Stimulated activated CD8-positive, alpha-beta memory T cell treated with anti-CD3 and anti-CD28 coated beads, Interleukin-7, amount 100 ng/mL, for 4 hours (primary cell): ENCODE results near the gene CREB5.
"Not testable (repeated sequence)": the region's sequence is repeated elsewhere in the genome, so short reads cannot be mapped to it uniquely, and the experiment has no call there.

Experiments
- DNase-seq, 2 donors: peaks; one replicate each; pipeline ENCODE4 v3.0.0-alpha.2; 2020; ENCODE audit warnings: low read depth in 2 of 2

Gene CREB5, protein sequence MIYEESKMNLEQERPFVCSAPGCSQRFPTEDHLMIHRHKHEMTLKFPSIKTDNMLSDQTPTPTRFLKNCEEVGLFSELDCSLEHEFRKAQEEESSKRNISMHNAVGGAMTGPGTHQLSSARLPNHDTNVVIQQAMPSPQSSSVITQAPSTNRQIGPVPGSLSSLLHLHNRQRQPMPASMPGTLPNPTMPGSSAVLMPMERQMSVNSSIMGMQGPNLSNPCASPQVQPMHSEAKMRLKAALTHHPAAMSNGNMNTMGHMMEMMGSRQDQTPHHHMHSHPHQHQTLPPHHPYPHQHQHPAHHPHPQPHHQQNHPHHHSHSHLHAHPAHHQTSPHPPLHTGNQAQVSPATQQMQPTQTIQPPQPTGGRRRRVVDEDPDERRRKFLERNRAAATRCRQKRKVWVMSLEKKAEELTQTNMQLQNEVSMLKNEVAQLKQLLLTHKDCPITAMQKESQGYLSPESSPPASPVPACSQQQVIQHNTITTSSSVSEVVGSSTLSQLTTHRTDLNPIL

DNA sequence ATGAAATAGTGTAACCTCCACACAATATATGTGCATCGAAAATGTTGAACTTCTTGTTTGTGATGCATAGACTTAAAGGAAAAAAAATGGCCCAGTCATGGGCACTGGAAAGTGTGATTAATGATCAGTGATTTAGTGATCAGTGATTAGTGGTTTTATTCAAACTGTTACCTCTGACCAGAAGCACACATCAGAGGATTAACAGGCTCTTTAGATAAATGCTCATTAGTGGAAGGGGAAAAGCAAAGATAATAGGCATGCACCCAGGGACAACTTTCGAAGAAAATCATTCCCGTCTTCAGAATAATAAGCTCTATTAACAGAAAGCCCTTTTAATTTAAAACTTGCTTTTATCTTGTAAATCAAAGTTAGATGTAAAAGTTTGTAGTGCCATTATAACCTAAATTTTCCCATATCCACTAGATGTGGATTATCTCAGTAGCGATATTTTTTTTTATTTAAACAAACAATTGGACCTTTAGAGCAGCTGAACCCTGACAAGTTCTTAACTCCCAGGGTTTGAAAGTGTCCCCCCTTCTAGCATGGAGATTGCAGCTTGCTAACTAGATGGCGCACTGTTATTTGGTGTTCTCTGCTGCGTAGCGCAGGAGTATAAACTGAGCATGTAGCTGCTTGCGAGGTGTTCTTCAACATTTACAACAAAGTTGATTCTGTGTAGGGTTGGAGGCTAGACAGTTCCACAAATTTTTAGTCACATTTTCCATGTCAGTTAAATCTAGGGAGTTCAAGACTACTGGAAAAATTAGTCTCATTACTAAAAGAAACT is at the start of gene CREB5:
Gene CREB5, plus strand, starts transcription at position 643 of the 787 bp plus-strand sequence. CDS start 397 bp downstream, outside the sequence.
- no peak for DNase-seq

- DNase-seq = no peak
Measured at GRCh38 chr7:28362812-28363211, 49.5 kb upstream of the CREB5 start.

- no peak for DNase-seq
Measured at GRCh38 chr7:28364082-28364481, 48.2 kb upstream of the CREB5 start.

GRCh38 chr7:28369523-28369922 is 42.8 kb upstream of the CREB5 start:
- DNase-seq = no peak

DNA sequence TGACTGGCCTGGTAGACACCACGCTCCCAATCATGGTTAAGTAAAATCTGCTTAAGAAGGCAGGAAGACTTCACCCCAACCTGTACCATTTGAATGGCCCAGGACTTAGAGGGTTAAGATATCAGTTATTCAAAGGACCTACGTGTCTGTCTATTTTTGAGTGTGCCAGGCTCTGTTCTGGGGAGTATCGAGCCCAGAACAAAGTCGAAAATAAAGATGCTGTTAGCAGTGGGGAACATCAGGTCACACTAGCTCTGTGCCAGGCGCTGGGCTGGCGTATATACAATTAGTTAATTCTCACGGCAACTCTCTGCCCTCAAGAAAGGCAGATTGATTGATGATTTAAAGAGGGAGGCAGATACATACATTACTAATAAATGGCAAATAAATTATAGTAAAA is 40.5 kb upstream of the CREB5 start:
- no peak for DNase-seq

- no peak for DNase-seq
Measured at GRCh38 chr7:28373990-28374389, 38.3 kb upstream of the CREB5 start.

GRCh38 chr7:28375729-28376128 is 36.6 kb upstream of the CREB5 start:
- DNase-seq = no peak

DNA sequence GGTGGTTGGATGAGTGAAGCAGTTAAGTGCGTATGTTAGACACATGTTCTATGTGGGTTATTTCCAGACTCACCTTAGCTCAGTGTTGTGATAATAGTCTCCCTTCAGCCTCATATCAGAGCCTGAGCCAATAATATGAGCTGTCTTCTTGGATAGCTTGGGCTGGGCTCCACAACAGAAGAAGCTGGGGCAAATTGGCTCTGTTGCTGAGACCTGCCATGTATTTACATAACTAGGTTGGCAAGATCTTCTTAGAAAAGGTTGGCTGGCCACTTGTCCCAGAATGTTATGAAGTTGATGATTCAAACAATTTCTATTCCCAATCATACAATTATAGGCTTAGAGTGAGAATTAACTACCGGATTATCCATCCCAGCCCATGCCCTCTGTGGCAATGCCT is 35.7 kb upstream of the CREB5 start:
- DNase-seq = no peak

DNA sequence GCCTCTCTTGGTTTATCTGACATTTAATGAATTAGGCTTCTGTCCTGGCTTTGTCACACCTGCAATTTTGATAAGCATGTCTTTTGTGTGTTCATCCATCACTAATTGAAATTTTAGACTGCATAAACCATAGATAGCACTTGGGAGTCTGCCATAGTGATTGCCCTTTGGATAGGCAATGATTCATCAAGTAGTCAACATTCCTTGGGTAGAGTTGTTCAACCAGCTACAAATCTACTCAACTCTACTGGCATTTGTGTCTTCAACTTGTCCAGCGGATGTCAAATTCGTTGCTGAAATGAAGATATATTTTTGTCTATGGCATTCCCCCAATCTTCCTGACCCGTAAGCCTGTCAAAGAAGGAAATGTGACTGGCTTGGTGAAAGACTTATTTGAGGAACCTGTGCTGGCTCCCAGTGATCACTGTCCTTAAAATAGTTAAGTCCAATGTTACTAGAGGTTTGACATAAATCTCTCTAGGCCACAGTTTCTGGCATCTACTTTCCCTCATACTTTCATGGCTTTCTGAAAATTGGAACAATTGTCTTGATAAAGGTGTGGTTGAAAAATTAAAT is 33.7 kb upstream of the CREB5 start:
- DNase-seq = no peak

- no peak for DNase-seq
Measured at GRCh38 chr7:28381466-28381865, 30.9 kb upstream of the CREB5 start.

GRCh38 chr7:28382144-28382543 is 30.2 kb upstream of the CREB5 start:
- DNase-seq = no peak

DNA sequence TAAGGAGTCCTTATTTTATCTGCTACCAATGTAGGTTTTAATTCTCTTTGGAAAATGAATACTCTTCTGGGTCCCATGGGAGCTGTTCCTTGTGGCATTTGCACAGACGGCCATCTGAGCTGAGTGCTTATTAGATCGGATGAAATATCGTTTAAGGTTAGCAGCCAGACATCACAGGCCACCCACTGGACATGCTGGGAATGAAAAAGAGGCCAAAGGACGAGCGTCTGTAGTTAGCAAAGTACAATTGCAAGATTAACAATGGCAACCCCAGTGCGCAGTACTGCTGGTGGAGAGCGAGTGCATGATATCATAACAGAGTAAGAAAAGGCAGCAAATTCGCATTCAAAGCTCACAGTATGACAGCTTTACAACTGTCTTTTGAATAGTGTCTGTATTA is 28.3 kb upstream of the CREB5 start:
- DNase-seq = no peak

DNA sequence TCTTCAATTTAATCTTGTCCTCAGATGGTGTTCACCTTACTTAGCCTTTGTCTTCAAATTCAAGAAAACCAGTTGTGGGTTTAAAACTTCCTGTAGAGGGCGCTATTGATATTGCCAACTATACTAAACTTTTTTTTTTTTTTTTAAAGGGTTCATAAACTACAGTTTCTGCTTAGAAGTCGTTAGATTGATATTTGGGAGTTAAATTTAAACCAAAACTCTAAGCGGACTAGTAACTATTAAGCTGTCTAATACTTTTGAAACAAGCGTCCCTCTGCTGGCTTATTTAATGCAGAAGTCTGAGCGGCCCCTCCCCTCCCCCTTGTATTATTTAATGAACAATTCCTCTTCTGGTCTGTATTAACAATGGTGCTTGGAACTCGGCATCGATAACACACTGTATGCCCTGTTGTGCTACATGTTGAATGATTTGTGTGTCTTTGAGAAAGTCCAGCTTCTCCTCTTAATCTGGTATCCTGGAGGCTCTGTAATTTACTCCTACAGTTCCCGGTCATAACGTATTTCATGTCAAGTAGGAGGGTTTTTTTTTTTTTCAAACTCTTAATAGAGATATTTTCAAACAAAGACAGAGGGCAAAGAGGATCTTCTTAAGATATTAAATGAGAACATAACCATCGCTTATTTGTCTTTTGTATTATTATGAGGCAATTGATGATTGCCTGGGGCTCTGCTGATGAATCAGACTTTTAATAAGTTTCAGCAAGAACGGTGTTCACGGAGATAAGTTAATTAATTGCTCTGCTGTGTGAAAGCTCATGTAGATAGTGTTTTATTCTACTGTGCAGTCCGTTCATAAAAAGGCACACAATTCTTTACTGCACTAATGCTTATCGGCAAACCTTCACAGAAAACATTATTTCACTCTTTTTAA is 22.6 kb upstream of the CREB5 start:
- no peak for DNase-seq

DNA sequence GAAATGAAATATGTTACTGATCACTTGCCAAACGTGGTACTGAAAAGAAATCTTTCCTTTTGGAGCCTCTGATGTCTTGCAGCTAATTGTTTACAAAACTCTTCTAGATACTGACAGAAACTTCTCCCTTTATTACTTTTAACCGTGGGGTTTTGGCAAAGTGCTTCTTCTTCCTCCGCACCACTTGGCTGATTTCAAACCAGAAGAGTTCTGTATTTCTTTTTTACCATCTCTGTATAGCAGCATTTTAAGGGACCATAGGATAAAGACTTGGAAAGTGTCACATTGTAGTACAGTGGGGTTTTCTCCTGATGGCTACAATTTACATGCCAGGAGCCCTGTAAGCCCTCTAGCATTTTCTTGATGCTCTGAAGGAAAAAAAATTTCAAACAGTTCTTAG is 21.9 kb upstream of the CREB5 start:
- DNase-seq = no peak

- no peak for DNase-seq
Measured at GRCh38 chr7:28392289-28392688, 20.0 kb upstream of the CREB5 start.

DNA sequence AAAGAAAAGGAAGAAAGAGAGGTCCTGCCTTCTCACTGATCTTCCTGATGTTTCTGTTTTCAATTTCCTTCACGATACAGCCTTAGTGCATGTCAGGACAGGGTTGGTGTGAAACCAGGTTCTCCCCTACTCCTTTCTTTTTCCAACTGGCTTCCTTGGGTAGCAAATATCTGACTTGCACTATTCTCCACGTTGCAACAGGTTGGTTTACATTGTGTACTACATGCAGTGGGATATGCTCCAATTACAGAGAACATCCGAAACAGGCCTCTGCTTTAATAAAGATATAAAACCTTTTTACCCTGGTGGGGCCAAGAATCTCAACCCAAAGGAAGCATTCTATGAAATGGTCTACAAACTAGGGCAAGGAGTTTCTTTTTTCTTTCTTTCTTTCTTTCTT is 16.9 kb upstream of the CREB5 start:
- DNase-seq = no peak

GRCh38 chr7:28395831-28396230 is 16.5 kb upstream of the CREB5 start:
- DNase-seq = no peak

GRCh38 chr7:28397141-28397540 is 15.2 kb upstream of the CREB5 start:
- no peak for DNase-seq

GRCh38 chr7:28400838-28401360 is 11.4 kb upstream of the CREB5 start:
- no peak for DNase-seq

DNA sequence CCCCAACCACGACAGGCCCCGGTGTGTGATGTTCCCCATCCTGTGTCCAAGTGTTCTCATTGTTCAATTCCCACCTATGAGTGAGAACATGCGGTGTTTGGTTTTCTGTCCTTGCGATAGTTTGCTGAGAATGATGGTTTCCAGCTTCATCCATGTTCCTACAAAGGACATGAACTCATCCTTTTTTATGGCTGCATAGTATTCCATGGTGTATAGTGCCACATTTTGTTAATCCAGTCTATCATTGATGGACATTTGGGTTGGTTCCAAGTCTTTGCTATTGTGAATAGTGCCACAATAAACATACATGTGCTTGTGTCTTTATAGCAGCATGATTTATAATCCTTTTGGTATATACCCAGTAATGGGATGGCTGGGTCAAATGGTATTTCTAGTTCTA is 10.8 kb upstream of the CREB5 start:
- not testable (repeated sequence) for DNase-seq

GRCh38 chr7:28405662-28406061 is 6.7 kb upstream of the CREB5 start:
- no peak for DNase-seq
